ENCODE measurements around the gene CTNNA3. TPM values are rescaled to one million over a fixed set of nuclear protein-coding genes. Genes with fewer than 3 reads are reported as not detected.

Gene CTNNA3
- total RNA-seq, 1 donor from 2014 or later: 129 TPM

DNA sequence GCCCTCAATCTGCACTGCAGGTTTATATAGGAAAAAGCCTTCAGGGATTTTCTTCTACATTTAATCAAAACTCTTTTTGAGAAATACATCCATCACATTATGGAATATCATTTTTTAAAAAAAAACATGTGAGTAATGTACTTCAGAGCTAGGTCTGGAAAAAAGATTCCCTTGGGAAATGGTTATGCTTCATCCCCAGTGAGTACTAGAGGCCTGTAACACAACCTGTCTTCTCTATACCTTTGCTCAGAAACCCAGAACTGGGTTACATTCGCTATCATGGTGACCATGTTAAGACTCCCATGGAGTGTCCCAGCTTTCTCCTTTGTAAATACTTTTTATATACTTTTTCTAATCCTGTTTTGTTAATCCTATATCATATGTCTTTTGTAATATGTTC lies 583.2 kb downstream of the CTNNA3 start:
- intact Hi-C loops (cut with DNase I): no loop called here
- DNase-seq: no peak
- ATAC-seq (ENCODE audit: poor library complexity): no peak

DNA sequence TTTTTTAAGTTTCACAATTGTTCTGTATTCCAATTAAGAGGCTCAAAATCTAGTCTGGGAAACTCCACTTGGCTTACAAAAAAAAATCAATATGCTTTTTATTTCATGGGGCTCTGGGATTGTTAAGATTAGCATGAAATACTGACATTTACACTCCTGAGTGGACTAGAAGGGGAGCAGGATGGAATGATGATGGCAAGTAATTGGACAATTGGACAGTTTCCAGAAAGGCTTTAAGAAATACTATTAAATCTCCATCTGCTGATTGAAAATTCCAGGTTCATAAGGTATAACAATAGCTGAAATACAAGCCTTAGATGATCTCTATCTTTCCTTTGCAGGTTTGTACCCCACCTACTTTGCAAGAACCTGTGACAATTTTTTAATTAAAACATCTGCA lies 585.7 kb downstream of the CTNNA3 start:
- intact Hi-C loops (cut with DNase I): no loop called here
- DNase-seq (no peak), ATAC-seq (ENCODE audit: poor library complexity) (no peak)

DNA sequence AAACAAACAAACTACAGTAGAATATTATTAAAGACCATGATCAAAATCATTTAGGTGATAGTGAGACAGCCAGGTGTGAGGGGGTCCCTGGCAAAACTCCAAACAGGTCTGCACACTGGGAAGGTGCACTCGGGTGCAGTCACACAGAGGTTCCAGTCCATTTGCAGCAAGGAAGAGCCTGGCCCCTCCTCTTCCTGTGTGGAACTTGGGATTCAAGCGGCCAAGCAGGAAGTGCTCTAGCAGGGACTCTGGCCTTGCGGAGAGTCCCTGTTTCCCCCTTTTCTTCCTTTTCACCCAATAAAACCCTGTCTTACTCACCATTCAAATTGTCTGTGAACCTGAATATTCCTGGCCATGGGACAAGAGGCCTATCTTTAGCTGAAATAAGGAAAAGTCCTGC lies 588.3 kb downstream of the CTNNA3 start:
- intact Hi-C loops (cut with DNase I): no loop called here
- DNase-seq: peak; percentile 21
- no peak for ATAC-seq (ENCODE audit: poor library complexity)

DNA sequence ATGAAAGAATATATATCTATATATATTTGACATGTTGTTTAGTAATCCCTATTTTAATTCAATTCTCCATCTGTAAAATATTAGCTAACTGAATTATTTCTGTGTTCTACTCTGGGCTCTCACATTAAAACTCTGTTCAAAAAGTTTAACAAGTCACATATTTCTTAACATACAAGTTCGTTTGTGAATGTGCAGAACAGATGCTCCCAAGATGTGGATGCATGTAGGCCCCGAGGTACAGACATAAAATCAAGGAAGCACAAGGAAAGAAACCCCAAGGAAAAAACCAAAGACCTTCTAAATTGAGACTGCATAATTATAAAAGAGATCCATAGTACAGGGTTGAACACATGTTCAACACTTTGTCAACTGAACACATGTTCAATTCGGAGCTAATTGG lies 595.0 kb downstream of the CTNNA3 start:
- intact Hi-C loops (cut with DNase I): no loop called here
- DNase-seq (no peak), ATAC-seq (ENCODE audit: poor library complexity) (no peak)

DNA sequence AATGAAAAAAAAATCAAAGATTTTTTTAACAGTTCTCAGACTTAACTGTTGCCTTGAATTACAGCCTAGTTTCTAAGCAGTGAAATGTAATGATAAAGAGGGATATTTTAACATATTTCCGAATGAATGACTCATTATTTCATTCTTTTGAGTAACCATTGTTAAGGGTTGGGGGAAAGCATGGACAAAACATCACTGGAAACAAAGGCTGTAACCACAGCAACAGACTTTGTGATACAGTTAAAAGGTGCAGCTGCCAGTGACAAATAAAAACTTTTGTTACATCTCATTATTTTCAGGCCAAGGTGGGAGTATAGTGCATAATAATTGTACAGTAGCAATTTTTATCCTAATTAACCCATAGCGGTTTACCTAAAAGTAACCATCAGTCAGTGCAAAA lies 597.5 kb downstream of the CTNNA3 start:
- DNase-seq (no peak), ATAC-seq (ENCODE audit: poor library complexity) (no peak)
- intact Hi-C loops (cut with DNase I): no loop called here

DNA sequence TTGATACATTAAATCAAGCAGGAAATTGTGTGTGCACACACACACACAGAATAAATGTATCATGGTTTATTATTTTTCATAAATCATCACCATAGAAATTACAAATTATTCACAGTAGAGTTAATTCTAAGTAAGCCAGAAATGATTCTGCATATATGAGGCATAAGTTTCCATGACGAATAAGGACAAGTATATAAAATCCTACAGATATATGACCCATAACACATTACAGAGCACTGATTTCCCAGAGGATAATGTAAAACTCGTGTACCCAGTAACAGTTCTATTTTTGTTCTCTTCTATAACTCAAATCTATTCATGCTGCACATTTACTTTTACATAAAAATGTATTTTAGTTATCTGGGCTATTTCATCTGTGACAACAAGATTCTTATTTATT lies 600.5 kb downstream of the CTNNA3 start:
- intact Hi-C loops (cut with DNase I): no loop called here
- no peak for DNase-seq
- ATAC-seq (ENCODE audit: poor library complexity): no peak

DNA sequence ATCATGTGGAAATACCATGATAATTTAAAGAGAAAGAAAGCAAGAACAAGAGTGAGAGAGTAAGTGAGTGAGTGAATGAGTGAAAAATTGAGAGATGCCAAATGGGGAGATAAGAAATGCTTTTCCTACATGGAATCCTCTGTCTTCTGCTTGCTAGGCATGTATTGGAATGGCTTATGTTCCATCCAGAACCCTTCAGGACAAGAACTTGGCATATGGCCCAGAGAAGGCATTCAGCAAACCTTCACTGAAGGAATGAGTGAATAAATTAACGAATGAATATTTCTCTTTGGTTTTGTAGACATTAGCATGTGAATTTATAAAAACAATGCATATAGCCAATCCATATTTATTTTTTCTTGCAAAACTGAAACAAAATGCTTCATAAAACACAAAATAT lies 608.0 kb downstream of the CTNNA3 start:
- DNase-seq (no peak), ATAC-seq (ENCODE audit: poor library complexity) (peak; percentile 48)
- intact Hi-C loops (cut with DNase I): no loop called here

DNA sequence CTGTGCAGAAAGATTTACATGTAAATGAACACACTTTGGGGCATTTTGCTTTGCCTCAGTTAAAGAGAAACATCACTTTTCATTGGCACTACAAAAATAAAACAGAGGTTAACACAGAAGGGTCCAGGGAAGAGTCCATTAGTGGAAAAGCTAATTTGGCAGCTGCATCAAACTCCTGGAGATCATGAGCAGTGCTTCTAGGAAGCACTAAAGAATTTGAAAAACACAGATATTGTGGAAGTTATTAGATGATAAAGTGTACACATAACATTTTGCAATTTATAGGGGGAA lies 608.9 kb downstream of the CTNNA3 start:
- ATAC-seq (ENCODE audit: poor library complexity): no peak
- intact Hi-C loops (cut with DNase I): no loop called here

DNA sequence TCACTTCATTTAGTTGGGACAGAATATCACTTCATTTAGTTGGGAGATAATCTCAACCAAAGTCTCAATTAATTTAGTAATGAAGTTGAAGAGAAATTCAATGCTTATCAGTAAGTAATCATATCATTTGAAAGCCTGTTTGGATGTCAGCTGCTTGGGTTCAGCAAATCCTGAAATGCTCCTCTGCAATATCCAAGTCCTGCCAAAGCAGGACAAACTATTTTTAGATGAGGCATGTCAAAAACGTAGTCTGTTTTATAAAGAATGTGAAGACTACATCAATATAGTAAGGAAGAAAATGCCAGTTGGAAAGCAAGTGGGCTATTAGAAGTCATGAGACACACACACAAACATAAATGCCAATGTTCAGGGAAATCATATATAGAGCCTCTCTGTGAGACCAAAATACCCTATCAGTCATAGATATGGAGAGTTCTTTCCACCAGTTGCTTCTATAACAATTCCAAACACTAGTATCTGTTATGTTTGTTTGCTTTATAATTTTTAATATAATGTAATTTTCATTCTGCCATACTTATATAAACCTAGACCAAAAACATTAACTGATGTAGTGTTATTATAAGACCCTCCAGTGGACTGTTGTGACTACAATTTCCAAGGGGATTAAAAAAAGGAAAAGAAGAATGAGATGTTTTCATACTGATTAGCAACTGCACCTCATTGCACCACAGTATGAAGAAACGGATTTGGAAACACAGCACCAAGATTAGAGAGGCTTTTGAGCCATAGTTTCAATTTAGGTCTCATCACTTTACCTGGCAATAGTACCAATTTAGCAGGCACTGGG lies 609.5 kb downstream of the CTNNA3 start:
- DNase-seq (no peak), ATAC-seq (ENCODE audit: poor library complexity) (peak; percentile 71)
- intact Hi-C loops (cut with DNase I): no loop called here

More for the DNA sequence above, 608.9 kb downstream of the CTNNA3 start:
- no peak for DNase-seq

DNA sequence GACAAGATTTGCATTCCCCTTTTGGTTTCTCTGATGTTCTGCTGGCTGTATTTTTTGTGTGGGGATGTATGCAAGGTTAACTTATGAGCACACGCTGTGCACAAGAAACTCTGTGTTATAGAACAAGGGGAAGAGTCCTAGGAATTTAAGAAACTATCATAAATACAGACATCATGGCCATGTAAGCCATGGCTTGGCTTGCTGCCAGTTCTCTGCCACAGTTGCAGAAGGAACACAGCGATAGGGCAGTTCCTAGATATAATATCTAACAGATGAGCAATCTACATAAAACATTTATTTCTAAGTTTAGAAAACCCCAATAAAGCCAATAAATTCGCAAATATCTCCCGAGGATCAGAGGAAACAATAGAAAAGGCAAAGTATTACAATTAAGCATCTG lies 616.9 kb downstream of the CTNNA3 start:
- peak; percentile 46 for DNase-seq
- intact Hi-C loops (cut with DNase I): no loop called here
- no peak for ATAC-seq (ENCODE audit: poor library complexity)

DNA sequence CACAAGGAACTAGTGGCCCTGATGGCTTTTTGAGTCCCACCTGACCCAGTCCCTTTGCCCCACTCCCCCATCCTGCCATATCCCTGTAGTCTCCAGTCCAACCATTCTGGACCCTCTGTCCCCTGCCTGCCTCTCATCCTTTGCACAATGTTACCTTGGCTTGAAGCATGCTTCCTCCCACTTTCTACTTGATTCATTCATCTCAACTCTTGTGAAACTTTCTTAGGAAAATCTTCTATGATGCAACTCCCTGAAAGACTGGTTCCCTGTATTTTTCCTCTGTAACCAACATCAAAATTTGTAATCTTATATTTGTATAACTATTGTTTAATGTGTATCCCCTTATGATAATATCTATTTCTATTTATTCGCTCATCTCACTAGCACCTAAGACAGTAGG lies 618.6 kb downstream of the CTNNA3 start:
- DNase-seq (no peak), ATAC-seq (ENCODE audit: poor library complexity) (no peak)
- intact Hi-C loops (cut with DNase I): no loop called here

DNA sequence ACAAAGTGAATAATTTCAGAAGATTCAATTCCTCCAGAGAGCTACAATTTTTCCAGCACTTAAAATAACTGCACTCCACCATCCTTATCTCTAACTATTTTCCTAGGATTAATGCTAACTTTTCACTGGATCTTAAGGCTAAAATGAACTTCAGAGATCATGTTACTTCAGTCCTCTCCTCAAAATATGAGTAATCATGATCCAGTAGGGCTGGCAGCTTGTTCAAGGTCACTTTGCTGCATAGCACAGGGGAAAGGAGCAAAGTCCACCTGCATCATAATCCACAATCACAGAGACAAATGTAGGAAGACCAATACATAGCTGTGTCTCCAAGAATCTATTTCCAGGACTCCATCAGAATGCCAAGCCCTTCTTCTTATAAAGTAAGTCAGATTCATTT lies 619.9 kb downstream of the CTNNA3 start:
- DNase-seq (no peak), ATAC-seq (ENCODE audit: poor library complexity) (peak; percentile 77)
- intact Hi-C loops (cut with DNase I): no loop called here

DNA sequence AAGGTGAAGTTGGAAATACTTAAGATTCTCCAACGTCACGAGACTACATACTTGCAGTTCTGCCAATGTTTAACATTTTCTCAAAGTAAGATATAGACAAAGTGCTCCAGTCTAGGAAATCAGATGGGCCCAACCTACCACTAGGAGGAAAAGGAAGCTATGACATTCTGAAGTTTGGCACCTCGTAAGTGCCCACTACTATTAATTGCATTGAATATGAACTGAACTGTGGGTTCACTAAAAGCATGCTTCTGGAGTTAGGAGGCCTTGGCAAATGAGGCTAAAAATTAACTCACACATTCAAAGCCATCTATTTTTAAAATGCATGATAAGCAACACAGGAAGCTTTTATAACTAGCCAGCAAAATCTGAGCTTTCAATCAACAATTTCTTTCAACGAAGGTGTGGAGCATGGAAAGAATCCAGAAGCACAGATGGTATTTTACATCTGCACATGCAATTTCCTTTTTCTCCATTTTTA lies 620.5 kb downstream of the CTNNA3 start:
- peak; percentile 82 for ATAC-seq (ENCODE audit: poor library complexity)
- DNase-seq: no peak
- intact Hi-C loops (cut with DNase I): no loop called here

DNA sequence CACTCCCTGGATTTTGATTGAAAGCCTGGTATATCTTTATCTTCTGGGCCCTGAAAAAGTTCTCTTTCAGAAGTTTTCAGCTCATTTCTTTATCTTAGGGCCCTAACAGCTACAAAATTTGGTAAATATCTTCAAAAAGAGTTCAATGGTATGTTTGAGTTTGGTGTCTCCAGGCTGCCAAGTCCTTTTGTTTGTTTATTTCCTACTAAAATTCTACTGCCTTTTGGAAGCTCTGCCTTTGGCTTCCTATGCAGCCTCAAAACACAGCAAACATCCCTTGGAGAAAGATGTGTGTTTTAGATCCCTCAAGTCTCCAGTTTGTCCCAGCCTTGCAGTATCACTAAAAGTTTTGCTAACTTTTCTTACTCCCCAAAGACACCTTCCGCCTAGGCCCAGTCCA lies 623.3 kb downstream of the CTNNA3 start:
- DNase-seq (no peak), ATAC-seq (ENCODE audit: poor library complexity) (no peak)
- intact Hi-C loops (cut with DNase I): no loop called here

DNA sequence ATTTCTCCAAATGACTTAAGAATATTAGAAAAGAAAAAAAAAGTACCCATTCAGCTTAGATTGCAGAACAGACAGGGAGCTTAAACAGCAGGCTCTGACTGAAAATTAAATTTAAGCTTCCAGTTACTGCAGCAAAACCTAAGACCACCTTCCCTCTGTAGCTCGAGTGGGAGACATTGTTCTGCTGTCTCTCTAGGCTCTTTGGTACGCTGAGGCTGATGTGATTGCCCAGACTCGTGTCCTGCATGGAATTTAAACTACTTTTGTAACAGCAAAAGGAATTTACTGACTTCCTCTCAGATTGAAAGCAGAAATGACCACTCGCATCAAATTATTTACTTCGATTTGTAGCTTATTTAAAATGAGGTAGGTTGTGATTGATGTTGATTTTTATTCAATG lies 645.6 kb downstream of the CTNNA3 start:
- no peak for ATAC-seq (ENCODE audit: poor library complexity)
- no peak for DNase-seq
- intact Hi-C loops (cut with DNase I): no loop called here

DNA sequence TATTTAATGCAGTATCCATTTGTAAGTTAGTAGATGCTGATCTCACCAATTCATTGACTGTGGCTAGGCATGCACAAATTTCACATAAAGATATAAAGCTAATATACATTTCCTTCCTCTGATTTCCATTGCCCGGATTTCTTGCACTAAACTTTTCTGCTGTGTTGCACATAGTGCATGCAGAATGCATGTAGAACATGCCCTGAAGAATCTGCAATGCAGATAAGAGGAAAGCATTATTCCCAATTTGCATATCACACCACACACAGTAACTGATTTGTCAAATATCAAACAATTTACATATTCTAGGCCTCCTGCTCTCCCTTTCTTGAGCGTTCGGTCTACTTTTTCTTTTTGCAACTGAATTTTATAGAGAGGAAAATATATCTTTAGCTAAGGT lies 646.0 kb downstream of the CTNNA3 start:
- intact Hi-C loops (cut with DNase I): no loop called here
- ATAC-seq (ENCODE audit: poor library complexity) (no peak), DNase-seq (no peak)

DNA sequence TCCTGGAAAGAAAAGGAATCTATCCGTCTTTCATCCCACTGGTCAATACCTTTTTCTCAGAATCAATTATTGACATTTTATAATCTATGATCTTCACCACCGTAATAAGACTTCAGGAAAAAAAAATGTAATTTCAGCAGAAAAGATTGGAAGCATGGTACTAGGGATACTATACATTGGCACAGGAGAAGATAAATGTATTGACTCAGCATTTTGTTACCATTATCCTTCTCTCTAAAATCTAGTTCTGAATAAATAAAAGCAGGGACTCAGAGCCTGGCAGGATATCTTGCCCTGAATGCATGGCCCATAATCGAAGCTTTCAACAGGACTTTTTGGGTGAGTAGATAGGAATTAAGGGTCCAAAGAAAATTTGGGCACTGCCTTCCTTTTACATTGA lies 649.5 kb downstream of the CTNNA3 start:
- ATAC-seq (ENCODE audit: poor library complexity): no peak
- intact Hi-C loops (cut with DNase I): no loop called here

DNA sequence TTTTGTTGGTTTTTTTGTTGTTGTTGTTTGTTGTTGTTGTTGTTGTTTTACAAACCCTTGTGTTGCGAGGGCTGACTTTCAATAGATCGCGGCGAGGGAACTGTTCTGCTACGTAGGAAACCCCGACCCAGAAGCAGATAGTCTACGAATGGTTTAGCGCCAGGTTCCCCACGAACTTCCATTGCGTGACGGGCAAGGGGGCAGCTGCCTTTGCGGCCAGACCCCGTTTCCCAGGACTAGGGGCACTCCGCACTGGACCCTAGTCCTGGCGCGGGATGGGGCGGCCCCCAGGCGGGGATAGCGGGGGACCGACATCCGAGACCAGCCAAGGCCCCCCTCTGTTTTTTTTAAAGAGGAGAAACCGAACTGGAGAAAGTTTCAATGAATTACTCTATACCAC lies 650.6 kb downstream of the CTNNA3 start:
- no peak for DNase-seq
- intact Hi-C loops (cut with DNase I): no loop called here
- no peak for ATAC-seq (ENCODE audit: poor library complexity)

More for the DNA sequence above, 649.5 kb downstream of the CTNNA3 start:
- DNase-seq: no peak

DNA sequence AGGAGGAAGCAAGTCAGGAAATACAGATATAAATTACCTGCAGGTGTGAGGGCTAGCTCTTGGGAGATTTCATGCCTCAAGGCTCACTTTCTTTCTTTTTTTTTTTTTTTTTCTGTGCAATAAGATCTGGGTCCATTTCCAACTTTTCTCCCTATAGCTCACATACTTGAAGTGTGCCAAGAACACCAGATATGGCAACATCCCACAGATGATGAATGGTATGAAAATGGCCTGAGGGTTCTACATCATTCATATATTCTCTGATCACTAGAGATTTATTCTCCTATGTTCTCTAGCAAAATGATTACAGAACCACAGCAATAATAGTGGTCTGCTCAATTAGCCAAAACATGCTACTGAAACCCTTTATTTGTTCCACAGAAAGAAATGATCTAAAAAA lies 653.0 kb downstream of the CTNNA3 start:
- ATAC-seq (ENCODE audit: poor library complexity) (no peak), DNase-seq (no peak)
- intact Hi-C loops (cut with DNase I): no loop called here

DNA sequence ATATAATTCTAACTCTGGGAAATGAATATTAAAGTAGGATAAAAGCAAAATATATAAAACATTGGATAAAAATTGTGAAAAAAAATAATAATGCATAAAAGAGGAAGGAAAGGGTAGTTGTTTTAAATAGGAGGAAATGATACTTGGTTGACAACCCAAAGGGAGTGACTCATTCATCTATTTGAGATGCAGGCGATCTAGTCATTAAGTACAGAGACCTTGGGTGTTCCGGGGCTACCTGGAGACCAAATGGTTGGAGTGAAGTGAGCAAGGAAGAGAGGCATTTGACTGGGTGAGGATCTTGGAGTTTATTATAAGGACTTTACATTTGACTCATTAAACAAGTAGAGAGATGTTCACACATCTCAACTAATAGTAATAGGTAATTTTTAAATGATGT lies 659.2 kb downstream of the CTNNA3 start:
- no peak for ATAC-seq (ENCODE audit: poor library complexity)

DNA sequence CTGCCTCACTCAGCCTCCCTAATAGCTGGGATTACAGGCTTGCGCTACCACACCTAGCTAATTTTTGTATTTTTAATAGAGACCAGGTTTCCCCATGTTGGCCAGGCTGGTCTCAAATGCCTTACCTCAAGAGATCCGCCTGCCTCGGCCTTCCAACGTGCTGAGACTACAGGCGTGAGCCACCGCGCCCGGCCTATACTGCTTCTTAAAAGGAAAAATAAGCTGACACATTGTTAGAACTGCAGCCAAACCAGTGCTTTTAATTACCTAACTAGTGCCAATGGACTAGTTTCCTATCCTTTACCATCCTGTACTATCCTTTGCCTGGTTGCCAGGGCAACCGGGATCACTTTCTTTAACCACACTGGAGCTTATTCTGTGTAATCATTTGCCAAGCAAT lies 662.1 kb downstream of the CTNNA3 start:
- ATAC-seq (ENCODE audit: poor library complexity): no peak
- intact Hi-C loops (cut with DNase I): no loop called here

More for the DNA sequence above, 659.2 kb downstream of the CTNNA3 start:
- no peak for DNase-seq
- intact Hi-C loops (cut with DNase I): no loop called here

More for the DNA sequence above, 662.1 kb downstream of the CTNNA3 start:
- no peak for DNase-seq

All from Right ventricle myocardium superior (tissue), 1 donor.